NB4 (cell line): ENCODE data around the gene DHRS11.
A peak's percentile ranks its signal among the peaks of the same experiment; 100 is the strongest.

Experiments used
- DNase-seq: peaks from one replicate; pipeline ENCODE4 v3.0.0; 2010; ENCODE audit warnings: low read depth
- H3K4me3 ChIP-seq: one replicate; pipeline ENCODE4 v1.5.1; 2011; ENCODE audit warnings: mild to moderate bottlenecking, low read depth, low read length, moderate library complexity
- CTCF ChIP-seq: IDR thresholded peaks from one replicate; pipeline ENCODE4 v1.5.1; 2012; ENCODE audit warnings: low read depth, low read length
- MAX ChIP-seq: IDR thresholded peaks from 2 replicates; pipeline ENCODE4 v1.6.1; 2011; ENCODE audit warnings: low read depth, low read length
- MYC ChIP-seq: IDR thresholded peaks from 2 replicates; pipeline ENCODE4 v1.6.1; 2011; ENCODE audit warnings: low read depth, low read length
- POLR2A ChIP-seq: IDR thresholded peaks from 2 replicates; pipeline ENCODE4 v1.6.1; 2011; ENCODE audit warnings: mild to moderate bottlenecking; ENCODE audit not compliant: insufficient read length; ENCODE audit errors: extremely low read depth

DHRS11 gene

GRCh38 chr17:36545465-36546417 is 45.9 kb upstream of the DHRS11 start:
- DNase-seq = peak; percentile 99
- H3K4me3 ChIP-seq = peak overlapping the region; percentile 84
- TF ChIP-seq MYC (peak; percentile 42), MAX (peak; percentile 49; the same call in 1 of the 2 replicates), POLR2A (peak; percentile 37), CTCF (no peak)

- peak; percentile 40 for DNase-seq
- TF ChIP-seq MAX (no peak), CTCF (no peak)
- peak overlapping the region; percentile 84 for H3K4me3 ChIP-seq
These were observed 45.1 kb upstream of the DHRS11 start for GRCh38 chr17:36546418-36547093.

- no peak for TF ChIP-seq MYC
- no peak for TF ChIP-seq POLR2A
- TF ChIP-seq MAX = no peak
- TF ChIP-seq CTCF = no peak
- DNase-seq = no peak
- H3K4me3 ChIP-seq = peak overlapping the region; percentile 84
These were observed 43.9 kb upstream of the DHRS11 start for GRCh38 chr17:36547776-36548175.

GRCh38 chr17:36550491-36551417 is 40.9 kb upstream of the DHRS11 start:
- no peak overlapping the region for H3K4me3 ChIP-seq
- no peak for TF ChIP-seq MYC
- TF ChIP-seq MAX = no peak
- no peak for TF ChIP-seq CTCF
- no peak for TF ChIP-seq POLR2A
- DNase-seq = peak; percentile 39

- no peak overlapping the region for H3K4me3 ChIP-seq
- TF ChIP-seq POLR2A (no peak), CTCF (no peak), MYC (no peak), MAX (no peak)
- no peak for DNase-seq
These were observed 38.2 kb upstream of the DHRS11 start for GRCh38 chr17:36553459-36553858.
